B cell (primary cell): ENCODE data around the gene ILK. TPM values are rescaled to one million over a fixed set of nuclear protein-coding genes. Genes with fewer than 3 reads are reported as not detected.

ENCODE experiments used
- ATAC-seq: fragments of 200-7000 bp; cut with Tn5 transposase; one replicate; pipeline ENCODE4 v1.10.0; 2021; ENCODE audit warnings: low read depth, mild to moderate bottlenecking, moderate number of reproducible peaks, moderate library complexity
- CTCF ChIA-PET: fragments of 350-600 bp; sonication (Branson Sonifier 250); formaldehyde crosslinking; loops from one replicate; lab custom pipeline; 2021; ENCODE audit warnings: antibody characterized with exemption, inconsistent platforms; lab: Charles Lee
- POLR2A ChIA-PET: fragments of 350-600 bp; sonication (Branson Sonifier 250); formaldehyde crosslinking; loops from one replicate; lab custom pipeline; 2021; ENCODE audit warnings: antibody characterized with exemption; lab: Charles Lee
- DNase-seq: peaks from one replicate; pipeline ENCODE4 v3.0.0; 2013
- H2AFZ ChIP-seq: 2 replicates; pipeline ENCODE4 v1.6.1; 2012; ENCODE audit warnings: mild to moderate bottlenecking, low read depth, low read length; ENCODE audit not compliant: insufficient read depth, poor library complexity, severe bottlenecking
- H3K27ac ChIP-seq, 2 donors: 1 replicate in 1 of 2; 2 replicates in 1 of 2; pipeline ENCODE4 v1.5.1; 2012 to 2013; ENCODE audit warnings: low read length in 2 of 2, mild to moderate bottlenecking in 2 of 2, moderate library complexity in 1 of 2
- H3K27me3 ChIP-seq, 4 experiments: fragments of 200-600 bp in 1 of 4; sonication (generic) in 1 of 4; replicated peaks in 1 of 4; 1 replicate in 2 of 4; 2 replicates in 2 of 4; pipeline versions ENCODE4 v1.6.1 to v1.7.0; 2013 to 2016; ENCODE audit warnings: low read length in 3 of 4, mild to moderate bottlenecking in 2 of 4, mixed read lengths in 1 of 4, moderate library complexity in 1 of 4; ENCODE audit not compliant: insufficient read depth in 4 of 4, control insufficient read depth in 3 of 4; ENCODE audit errors: control extremely low read depth in 1 of 4
- H3K36me3 ChIP-seq, 2 experiments: replicated peaks in 1 of 2; 1 replicate in 1 of 2; 2 replicates in 1 of 2; pipeline versions ENCODE4 v1.6.1 to v1.7.1; 2013; ENCODE audit warnings: low read length in 1 of 2; ENCODE audit not compliant: insufficient read depth in 2 of 2, control insufficient read depth in 1 of 2; ENCODE audit errors: control extremely low read depth in 1 of 2, extremely low read depth in 1 of 2
- H3K4me1 ChIP-seq, 2 donors: fragments of 200-600 bp in 1 of 2; sonication (generic) in 1 of 2; 1 replicate in 1 of 2; 2 replicates in 1 of 2; pipeline versions ENCODE4 v1.5.1 to v1.6.1; 2013 to 2017; ENCODE audit warnings: low read length in 2 of 2; ENCODE audit not compliant: control insufficient read depth in 2 of 2, insufficient read depth in 2 of 2
- H3K4me2 ChIP-seq: replicated peaks from 2 replicates; pipeline ENCODE3; 2012; ENCODE audit warnings: mild to moderate bottlenecking, low read depth, low read length; ENCODE audit not compliant: poor library complexity, severe bottlenecking
- H3K4me3 ChIP-seq, 5 experiments: fragments of 200-600 bp in 1 of 5; sonication (generic) in 1 of 5; 1 replicate in 3 of 5; 2 replicates in 2 of 5; pipeline versions ENCODE4 v1.5.1 to v1.7.0; 2011 to 2016; ENCODE audit warnings: low read length in 4 of 5, mild to moderate bottlenecking in 4 of 5, low read depth in 2 of 5, control low read depth in 1 of 5, moderate library complexity in 1 of 5; ENCODE audit not compliant: insufficient read depth in 1 of 5; ENCODE audit errors: control extremely low read depth in 1 of 5, extremely low read depth in 1 of 5
- H3K79me2 ChIP-seq: fragments of 200-600 bp; sonication (generic); one replicate; pipeline ENCODE4 v1.6.0; 2016; ENCODE audit warnings: low read length; ENCODE audit not compliant: control insufficient read depth, insufficient read depth
- H3K9ac ChIP-seq: fragments of 200-600 bp; sonication (generic); 2 replicates; pipeline ENCODE4 v1.6.1; 2017; ENCODE audit warnings: mild to moderate bottlenecking, low read length, moderate library complexity
- H3K9me3 ChIP-seq, 3 donors: one replicate each; pipeline versions ENCODE4 v1.6.1 to v1.7.1; 2013; ENCODE audit warnings: low read length in 2 of 3; ENCODE audit not compliant: control insufficient read depth in 2 of 3, insufficient read depth in 1 of 3; ENCODE audit errors: control extremely low read depth in 1 of 3
- H4K20me1 ChIP-seq: 2 replicates; pipeline ENCODE4 v1.6.0; 2012; ENCODE audit warnings: mild to moderate bottlenecking, low read length; ENCODE audit not compliant: insufficient read depth, control insufficient read depth, poor library complexity, severe bottlenecking
- H3K27ac Mint-ChIP-seq: one replicate; pipeline ENCODE4 v1.8.0; 2021; ENCODE audit warnings: mixed read lengths
- H3K27me3 Mint-ChIP-seq: one replicate; pipeline ENCODE4 v1.8.0; 2021; ENCODE audit warnings: mixed read lengths
- H3K4me1 Mint-ChIP-seq: one replicate; pipeline ENCODE4 v1.8.0; 2021; ENCODE audit warnings: mixed read lengths
- H3K4me3 Mint-ChIP-seq: one replicate; pipeline ENCODE4 v1.8.0; 2021; ENCODE audit warnings: mixed read lengths
- H3K9me3 Mint-ChIP-seq: one replicate; pipeline ENCODE4 v1.8.0; 2022; ENCODE audit warnings: mixed read lengths; ENCODE audit not compliant: insufficient read depth
- EZH2 ChIP-seq: IDR thresholded peaks from 2 replicates; pipeline ENCODE4 v1.6.1; 2012; ENCODE audit warnings: borderline replicate concordance, low read depth, mild to moderate bottlenecking, moderate library complexity, low read length; ENCODE audit not compliant: insufficient read depth, poor library complexity, severe bottlenecking
- WGBS: methylation state at CpG from one replicate; pipeline ENCODE4 v1.1.5; 2013; ENCODE audit warnings: missing lambda C conversion rate; ENCODE audit not compliant: insufficient coverage; 5-methylcytosine and 5-hydroxymethylcytosine counted together
- intact Hi-C: fragments of 100-400 bp; cut with micrococcal nuclease; formaldehyde crosslinking; loops from one replicate; pipeline ENCODE4 v1.10.0; 2022
- polyA plus RNA-seq: library from polyadenylated mRNA; depleted of rRNA; stranded (reverse); fragments of >200 nt; gene quantifications from 2 replicates; pipeline ENCODE4 v1.2.3, GENCODE V29; 2012
- total RNA-seq, 2 donors: library from RNA; stranded (reverse); fragments of 120-200 nt in 1 of 2; gene quantifications; 1 replicate in 1 of 2; 2 replicates in 1 of 2; pipeline versions ENCODE4 v1.2.3 to v1.2.4, GENCODE V29; 2013 to 2022
- TF ChIP-seq, protein P1 (sequence below): fragments of 200-600 bp; IDR thresholded peaks from one replicate; pipeline ENCODE4 v1.8.0; 2022; ENCODE audit warnings: antibody characterized with exemption, mild to moderate bottlenecking

The ILK gene
- total and polyA plus RNA-seq, 2 donors (not counting 1 experiment from before 2014, with no cell fraction given), result 88.5 to 131 TPM

DNA sequence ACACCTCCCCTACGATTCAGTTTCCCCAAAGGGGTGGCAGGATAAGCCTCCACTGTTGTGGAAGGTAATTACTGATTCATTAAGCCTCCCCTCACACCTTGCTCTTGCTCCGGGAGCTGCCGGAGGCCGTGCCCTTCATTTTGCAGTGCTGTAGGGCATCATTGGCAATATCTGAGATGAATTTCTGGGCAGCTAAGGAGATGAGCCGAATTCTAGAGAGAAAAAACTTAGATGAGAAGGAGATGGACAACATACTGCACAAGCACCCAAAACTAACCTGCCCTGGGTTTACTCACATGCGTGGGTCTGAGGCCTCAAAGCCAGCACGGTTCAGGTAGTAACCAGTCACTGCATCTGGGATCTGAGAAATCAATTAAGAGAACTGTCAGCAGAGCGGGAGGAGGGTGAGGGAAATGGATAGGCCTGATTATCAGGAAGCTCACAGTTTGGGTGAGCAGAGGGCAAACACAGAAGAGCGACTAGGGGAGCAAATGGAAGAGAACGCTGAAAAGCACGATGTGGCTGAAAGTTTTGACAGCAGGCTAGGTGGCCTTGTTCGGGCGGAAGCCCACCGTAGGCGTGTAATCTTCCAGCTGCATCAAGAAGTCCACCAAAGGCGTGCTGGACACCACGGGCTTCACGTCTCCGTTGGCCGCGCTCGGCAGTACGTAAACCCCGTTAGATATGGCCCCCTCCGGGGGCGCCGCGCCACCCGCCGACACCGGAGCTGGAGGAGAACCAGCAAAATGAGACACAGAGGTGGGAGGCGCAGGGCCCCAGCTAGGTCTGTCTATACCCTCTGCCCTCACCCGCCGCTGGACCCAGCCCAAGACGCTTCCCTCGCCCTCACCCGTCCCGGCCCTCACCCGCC is 7.8 kb downstream of the ILK start:
- ChIA-PET CTCF (interaction anchor here (0.6 to 4.7 kb wide), 9 partner anchors 7 to 99 kb away, joined by 3 to 33 read pairs (median 6); partner anchors contain the start of genes DCHS1 and MRPL17), POLR2A (interaction anchor here (0.7 to 2.1 kb wide), 9 partner anchors 7 to 221 kb away, joined by 3 to 19 read pairs (median 7); partner anchors contain the start of genes ARFIP2, ILK, MRPL17 and SMPD1)
- Mint-ChIP-seq H3K9me3 (no peaks in the 10 kb centered on the region), H3K27ac (peak overlapping the region; percentile 96), H3K4me3 (peak overlapping the region; percentile 95), H3K27me3 (no peaks in the 10 kb centered on the region), H3K4me1 (peaks cover 44% of the 10 kb centered on the region)
- Histone ChIP-seq H3K4me2 (peak overlapping the region; percentile 71), H4K20me1 (peaks cover 5% of the 10 kb centered on the region), H3K79me2 (peaks cover 40% of the 10 kb centered on the region), H3K9me3 (no peaks in the 10 kb centered on the region), H3K9ac (peak overlapping the region; percentile 98), H3K27me3 (no peaks in the 10 kb centered on the region), H3K27ac (peak overlapping the region; percentile 69 to 99), H2AFZ (peak overlapping the region; percentile 71), H3K4me1 (peaks cover 30 to 39% of the 10 kb centered on the region in 2 donors), H3K4me3 (peak overlapping the region; percentile 59 to 88 (median 81)), H3K36me3 (peaks cover 2 to 66% of the 10 kb centered on the region in 2 experiments)
- WGBS, result 11% methylated on average over 29 of the region's 39 CpGs
- no peak for TF ChIP-seq EZH2
- TF ChIP-seq, protein P1, sequence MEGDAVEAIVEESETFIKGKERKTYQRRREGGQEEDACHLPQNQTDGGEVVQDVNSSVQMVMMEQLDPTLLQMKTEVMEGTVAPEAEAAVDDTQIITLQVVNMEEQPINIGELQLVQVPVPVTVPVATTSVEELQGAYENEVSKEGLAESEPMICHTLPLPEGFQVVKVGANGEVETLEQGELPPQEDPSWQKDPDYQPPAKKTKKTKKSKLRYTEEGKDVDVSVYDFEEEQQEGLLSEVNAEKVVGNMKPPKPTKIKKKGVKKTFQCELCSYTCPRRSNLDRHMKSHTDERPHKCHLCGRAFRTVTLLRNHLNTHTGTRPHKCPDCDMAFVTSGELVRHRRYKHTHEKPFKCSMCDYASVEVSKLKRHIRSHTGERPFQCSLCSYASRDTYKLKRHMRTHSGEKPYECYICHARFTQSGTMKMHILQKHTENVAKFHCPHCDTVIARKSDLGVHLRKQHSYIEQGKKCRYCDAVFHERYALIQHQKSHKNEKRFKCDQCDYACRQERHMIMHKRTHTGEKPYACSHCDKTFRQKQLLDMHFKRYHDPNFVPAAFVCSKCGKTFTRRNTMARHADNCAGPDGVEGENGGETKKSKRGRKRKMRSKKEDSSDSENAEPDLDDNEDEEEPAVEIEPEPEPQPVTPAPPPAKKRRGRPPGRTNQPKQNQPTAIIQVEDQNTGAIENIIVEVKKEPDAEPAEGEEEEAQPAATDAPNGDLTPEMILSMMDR, result no peak
- DNase-seq, result no peak
- ATAC-seq, result no peak
- intact Hi-C loops, result no loop called here
